ENCODE results near the gene GRIP1.

The GRIP1 gene

GRCh38 chr12:66563220-66563619 lies 115.7 kb downstream of the GRIP1 start:
- no peak for DNase-seq (ENCODE audit: low read depth)

GRCh38 chr12:66555113-66555512 lies 123.8 kb downstream of the GRIP1 start:
- DNase-seq (ENCODE audit: low read depth) = peak; percentile 28
- no peak overlapping the region for H3K4me3 ChIP-seq (ENCODE audit: low read depth, low read length)
- peak; percentile 8 for TF ChIP-seq CTCF (conservative IDR thresholded peaks at IDR 0.05; ENCODE audit: low read depth, low read length)

More at GRCh38 chr12:66563220-66563619, 115.7 kb downstream of the GRIP1 start:
- H3K4me3 ChIP-seq (ENCODE audit: low read depth, low read length) = no peak overlapping the region
- TF ChIP-seq CTCF (conservative IDR thresholded peaks at IDR 0.05; ENCODE audit: low read depth, low read length) = no peak

DNA sequence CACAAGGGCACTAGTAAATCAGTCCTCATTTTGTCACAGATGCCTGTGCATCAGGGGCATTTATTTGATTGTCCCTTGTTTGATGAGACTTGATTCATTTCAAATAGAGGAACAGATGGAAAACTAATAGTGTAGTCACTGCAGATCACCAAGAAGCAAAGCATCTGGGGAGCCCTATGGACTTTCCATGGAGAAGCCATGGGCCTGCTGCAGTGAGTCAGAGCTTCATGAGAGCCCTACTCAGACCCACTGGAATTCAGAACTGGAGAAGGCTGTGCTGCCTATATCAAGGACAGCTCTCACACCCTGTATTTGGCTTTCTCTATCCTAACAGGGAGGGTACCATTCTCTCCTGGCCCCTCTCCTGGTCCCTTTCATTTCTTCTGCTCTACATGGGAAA lies 126.2 kb downstream of the GRIP1 start:
- peak; percentile 1 for DNase-seq (ENCODE audit: low read depth)
- no peak overlapping the region for H3K4me3 ChIP-seq (ENCODE audit: low read depth, low read length)
- no peak for TF ChIP-seq CTCF (conservative IDR thresholded peaks at IDR 0.05; ENCODE audit: low read depth, low read length)

DNA sequence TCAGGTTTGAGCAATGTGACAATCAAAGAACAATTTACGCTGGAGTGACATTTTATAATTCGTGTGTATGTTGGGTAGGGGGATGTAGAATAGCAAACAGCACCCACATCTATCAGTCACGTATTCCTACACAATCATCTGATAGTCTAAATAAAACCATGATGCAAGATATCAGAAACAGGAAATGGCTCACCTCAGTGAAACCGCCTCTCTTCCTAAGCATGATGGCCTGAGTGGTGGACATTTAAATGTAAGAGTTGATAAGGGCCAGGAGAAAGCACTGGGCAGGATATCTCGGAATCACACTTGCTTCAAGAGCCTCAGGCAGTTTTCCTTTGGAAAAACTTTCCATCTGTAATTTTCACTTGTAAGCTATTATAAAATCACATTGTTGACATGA lies 128.2 kb downstream of the GRIP1 start:
- DNase-seq (ENCODE audit: low read depth) = peak; percentile 7
- no peak overlapping the region for H3K4me3 ChIP-seq (ENCODE audit: low read depth, low read length)
- TF ChIP-seq CTCF (conservative IDR thresholded peaks at IDR 0.05; ENCODE audit: low read depth, low read length) = no peak

GRCh38 chr12:66549050-66549389 lies 129.9 kb downstream of the GRIP1 start:
- H3K4me3 ChIP-seq (ENCODE audit: low read depth, low read length) = no peak overlapping the region
- no peak for DNase-seq (ENCODE audit: low read depth)
- TF ChIP-seq CTCF (conservative IDR thresholded peaks at IDR 0.05; ENCODE audit: low read depth, low read length) = no peak

DNA sequence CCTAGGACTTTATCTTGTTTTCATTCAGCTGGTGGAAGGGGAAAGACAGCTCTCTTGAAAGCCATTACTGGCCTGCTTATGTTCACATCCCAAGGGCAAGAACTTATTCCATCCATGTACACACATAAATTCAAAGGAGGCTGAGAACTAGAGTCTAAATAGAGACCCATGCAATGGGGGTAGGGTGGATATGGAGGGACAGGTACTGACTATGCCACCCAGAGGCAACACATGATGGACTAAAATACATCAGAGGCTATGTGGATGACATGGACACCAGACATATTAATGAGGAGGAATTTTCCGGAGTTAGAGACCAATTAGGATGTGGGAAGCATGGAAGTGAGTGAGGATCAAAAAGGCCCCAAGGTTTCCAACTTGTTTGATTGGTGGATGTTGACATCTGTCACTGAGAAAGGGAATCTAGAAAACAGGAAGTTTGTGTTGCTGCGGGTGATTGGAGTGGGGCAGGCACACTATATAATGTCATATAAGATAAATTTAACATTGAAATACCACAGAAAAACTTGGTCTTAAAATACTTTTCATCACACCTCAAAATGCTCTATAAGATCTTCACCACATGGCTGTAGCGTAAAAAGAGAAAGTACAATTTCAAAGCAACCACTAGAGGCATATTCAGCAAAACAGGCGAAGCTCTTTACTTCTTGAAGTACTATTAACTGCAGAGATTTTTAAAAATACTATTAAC lies 130.4 kb downstream of the GRIP1 start:
- DNase-seq (ENCODE audit: low read depth) = peak; percentile 34
- H3K4me3 ChIP-seq (ENCODE audit: low read depth, low read length) = no peak overlapping the region
- TF ChIP-seq CTCF (conservative IDR thresholded peaks at IDR 0.05; ENCODE audit: low read depth, low read length) = peak; percentile 43

DNA sequence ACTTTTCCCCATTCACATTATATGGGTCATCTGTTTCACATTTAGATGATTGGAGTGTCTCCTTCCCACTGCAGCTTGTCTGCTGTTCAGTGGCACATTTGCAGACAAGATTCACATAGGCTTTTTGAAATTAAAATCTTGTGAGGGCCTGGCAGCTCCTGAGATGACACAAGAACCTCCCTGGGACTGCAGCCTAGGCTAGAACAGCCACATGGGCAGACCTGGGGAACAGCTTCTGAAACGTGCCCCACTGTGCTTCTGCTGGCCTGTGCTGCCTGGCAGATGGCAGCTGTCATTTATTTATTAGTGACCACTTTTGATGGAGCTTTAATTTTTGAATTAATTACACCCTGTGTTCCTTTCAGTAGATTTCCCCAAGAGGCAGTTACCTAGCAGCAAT lies 137.4 kb downstream of the GRIP1 start:
- H3K4me3 ChIP-seq (ENCODE audit: low read depth, low read length) = no peak overlapping the region
- TF ChIP-seq CTCF (conservative IDR thresholded peaks at IDR 0.05; ENCODE audit: low read depth, low read length) = no peak

More for the DNA sequence above, 137.4 kb downstream of the GRIP1 start:
- no peak for DNase-seq (ENCODE audit: low read depth)
